ENCODE measurements around the gene SCGB1C2.
"Not testable (repeated sequence)": the region's sequence is repeated elsewhere in the genome, so short reads cannot be mapped to it uniquely, and the experiment has no call there.

The SCGB1C2 gene

DNA sequence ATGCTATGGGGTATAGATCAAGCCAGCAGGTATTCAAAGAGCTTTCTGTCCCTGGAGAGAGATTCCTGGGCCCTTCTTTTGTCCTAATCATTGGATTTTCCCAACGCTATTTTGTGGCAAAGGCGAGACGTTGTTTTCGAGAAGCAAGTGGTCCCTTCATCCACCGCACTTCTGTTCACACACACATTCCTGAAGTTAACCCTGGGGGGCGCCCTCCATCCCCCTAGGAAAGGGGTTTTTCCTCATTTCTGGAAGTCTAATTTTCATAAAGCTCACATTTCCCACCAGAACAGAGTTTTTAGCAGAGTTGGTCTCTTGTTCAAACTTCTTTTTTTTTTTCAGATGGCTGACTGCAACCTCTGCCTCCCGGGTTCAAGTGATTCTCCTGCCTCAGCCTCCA lies 11.9 kb downstream of the SCGB1C2 start:
- no peak for DNase-seq

DNA sequence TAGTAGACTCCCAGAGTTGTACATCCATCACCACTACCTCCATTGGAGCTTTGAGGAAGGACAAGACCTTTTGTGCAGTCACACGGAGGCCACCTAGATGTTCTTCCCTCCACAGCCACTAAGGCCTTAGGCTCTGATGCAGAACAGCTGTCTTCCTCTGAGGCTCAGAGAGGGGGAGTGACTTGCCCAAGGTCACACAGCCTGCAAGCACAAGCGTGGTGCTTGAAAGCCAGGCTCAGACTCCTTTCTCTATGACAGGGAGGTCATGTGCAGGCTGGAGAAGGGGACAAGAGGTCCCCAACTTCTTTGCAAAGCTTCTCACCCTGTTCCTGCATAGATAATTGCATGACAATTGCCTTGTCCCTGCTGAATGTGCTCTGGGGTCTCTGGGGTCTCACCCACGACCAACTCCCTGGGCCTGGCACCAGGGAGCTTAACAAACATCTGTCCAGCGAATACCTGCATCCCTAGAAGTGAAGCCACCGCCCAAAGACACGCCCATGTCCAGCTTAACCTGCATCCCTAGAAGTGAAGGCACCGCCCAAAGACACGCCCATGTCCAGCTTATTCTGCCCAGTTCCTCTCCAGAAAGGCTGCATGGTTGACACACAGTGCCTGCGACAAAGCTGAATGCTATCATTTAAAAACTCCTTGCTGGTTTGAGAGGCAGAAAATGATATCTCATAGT lies 12.7 kb downstream of the SCGB1C2 start:
- DNase-seq = no peak

- no peak for DNase-seq
Observed at GRCh38 chr17:151004-151403, 13.6 kb downstream of the SCGB1C2 start.

DNA sequence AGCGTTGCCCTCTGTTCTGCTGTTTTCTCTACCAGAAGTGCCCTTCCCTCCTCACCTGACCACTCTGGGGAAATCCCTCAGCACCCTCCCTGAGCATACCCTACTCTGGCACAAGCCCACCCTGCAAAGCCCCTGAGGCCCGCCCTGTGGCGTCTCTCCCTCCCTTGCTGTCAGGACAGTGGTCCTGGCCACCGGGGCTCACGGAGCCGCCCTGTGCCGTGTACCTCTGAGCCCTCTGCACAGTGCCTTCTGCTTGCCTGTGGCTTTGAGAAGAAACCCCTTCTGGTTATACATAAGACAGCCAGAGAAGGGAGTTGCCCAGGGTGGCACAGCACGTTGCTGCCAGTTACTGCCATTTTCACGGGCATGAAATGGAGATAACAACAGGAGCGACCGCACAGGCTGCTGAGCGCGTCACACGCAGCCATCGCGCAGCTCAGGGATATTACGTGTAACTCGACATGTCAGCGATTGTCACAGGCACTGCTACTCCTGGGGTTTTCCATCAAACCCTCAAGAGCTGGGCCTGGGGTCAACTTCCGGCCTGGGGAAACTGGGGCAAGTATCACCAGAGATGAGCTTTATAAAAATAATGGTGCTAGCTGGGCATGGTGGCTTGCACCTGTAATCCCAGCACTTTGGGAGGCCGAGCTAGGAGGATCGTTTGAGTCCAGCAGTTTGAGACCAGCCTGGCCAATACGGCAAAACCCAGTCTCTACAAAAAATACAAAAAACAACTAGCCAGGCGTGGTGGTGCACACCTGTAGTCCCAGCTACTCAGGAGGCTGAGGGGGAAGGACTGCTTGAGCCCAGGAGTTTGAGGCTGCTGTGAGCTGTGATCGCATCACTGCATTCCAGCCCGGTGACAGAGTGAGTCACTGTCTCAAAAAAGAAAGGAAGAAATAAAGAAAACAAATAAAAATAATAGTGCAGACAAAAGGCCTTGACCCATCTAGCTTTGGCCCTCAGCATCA lies 14.8 kb downstream of the SCGB1C2 start:
- DNase-seq = peak; percentile 6

- no peak for DNase-seq
Observed at GRCh38 chr17:152860-153420, 15.6 kb downstream of the SCGB1C2 start.

DNA sequence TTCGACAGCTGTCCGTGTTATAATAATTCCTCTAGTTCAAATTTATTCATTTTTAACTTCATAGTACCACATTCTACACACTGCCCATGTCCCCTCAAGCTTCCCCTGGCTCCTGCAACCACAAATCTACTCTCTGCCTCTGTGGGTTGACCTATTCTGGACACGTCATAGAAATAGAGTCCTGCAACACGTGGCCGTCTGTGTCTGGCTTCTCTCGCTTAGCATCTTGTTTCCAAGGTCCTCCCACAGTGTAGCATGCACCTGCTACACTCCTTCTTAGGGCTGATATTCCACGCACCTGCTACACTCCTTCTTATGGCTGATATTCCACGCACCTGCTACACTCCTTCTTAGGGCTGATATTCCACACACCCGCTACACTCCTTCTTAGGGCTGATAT lies 16.5 kb downstream of the SCGB1C2 start:
- no peak for DNase-seq

- DNase-seq = no peak
Observed at GRCh38 chr17:155576-155975, 18.2 kb downstream of the SCGB1C2 start.

DNA sequence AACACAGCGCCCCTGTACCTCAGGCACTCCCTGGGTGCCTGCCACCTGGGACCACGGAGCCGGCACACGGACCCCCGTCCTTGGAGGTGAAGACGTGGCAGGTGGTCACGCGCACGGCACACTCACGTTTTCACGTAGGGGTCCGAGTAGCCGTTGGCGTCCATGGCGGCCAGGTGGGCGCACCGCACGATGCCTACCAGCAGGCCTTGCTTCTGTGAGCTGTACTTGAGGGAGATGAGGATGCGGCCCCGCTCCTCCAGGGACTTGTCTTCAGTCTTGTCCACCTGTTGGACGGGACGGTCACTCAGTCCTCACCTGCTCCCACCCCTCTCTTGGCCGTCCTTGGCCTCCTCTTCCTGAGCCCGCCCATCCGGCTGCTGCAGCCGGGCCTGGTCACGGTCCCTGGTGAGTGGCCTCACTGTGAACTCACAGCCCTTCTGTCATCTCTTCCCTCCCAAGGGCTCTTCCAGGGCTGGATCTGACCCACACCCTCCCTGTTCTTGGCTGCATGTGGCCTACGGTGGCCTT lies 18.8 kb downstream of the SCGB1C2 start:
- DNase-seq = no peak

- DNase-seq = no peak
Observed at GRCh38 chr17:156946-157345, 19.6 kb downstream of the SCGB1C2 start.

DNA sequence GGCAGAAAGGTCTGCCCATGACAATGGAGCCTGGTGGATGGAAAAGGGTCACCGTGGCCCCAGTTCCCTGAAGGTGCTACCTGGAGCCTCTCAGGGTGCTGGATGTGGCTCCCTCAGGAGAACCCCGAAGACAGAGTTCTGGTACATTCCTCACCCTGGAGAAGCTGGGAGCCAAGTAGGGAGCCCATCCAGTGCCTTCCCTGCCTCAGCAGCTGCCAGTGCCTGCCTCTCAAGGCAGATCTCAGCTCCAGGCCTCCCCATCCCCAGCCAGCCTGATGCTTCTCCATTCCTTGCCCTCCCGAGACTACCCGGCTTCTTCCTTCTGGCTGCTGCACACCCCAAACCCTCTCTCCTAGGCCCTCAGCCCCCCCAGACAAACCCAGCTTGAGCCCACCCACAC lies 20.5 kb downstream of the SCGB1C2 start:
- no peak for DNase-seq

DNA sequence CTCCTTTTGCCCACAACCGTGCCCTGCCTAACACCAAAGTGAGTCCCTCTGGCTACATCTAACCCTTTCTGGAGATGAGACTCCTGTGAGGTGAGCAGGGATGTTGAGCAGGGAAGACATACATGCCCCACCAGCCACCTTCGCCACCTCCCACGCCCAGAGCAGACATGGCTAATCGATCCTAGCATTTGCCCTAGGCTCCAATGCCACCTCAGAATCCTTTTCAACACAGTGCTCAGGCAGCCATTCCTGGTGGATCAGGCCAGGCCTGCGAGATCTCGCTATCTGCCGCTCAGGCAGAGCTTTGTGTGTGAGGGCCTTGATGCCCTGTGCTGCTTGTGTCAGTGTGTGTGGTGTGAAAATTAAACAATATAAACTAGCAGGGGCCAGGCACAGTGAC lies 21.0 kb downstream of the SCGB1C2 start:
- no peak for DNase-seq

- no peak for DNase-seq
Observed at GRCh38 chr17:159609-160008, 22.2 kb downstream of the SCGB1C2 start.

DNA sequence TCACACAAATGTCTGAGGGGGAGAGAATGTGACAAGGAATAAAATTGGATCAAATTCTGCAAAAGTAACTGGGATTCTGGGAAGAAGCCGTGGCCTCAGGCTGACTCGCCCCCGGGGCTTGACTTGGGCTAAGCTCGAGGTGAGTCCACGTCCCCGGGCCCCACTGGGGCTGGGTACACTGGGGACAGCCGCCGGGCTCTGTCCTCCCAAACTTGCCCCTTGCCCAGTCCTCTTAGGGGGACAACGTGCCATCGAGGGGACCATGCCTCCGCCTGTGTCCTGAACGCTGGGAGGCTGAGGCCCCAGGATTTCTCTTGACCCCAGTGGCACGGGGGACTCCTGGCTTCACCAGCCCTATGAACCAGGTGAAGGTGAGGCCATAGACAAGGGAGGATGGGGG lies 23.0 kb downstream of the SCGB1C2 start:
- DNase-seq = no peak

GRCh38 chr17:161481-161880 lies 24.1 kb downstream of the SCGB1C2 start:
- DNase-seq = no peak

DNA sequence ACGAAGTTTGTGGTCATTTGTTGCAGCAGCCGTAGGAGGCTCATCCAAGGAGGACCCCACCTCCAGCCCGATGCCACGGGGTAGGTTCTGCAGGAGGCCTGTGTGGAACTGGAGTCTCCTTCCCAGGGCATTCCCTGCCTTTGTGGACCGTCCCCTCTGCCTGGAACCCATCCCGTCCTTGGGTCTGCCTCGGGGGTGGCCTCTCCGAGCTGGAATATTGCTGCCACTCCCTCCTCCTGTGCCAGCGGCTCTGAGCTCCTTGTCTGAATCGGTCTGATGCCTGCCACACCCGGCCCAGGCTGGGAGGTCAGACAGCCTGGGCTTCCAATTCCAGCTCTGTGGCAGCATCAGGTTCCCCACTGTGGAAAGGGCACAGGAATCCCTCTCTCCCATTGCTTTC lies 25.3 kb downstream of the SCGB1C2 start:
- no peak for DNase-seq

DNA sequence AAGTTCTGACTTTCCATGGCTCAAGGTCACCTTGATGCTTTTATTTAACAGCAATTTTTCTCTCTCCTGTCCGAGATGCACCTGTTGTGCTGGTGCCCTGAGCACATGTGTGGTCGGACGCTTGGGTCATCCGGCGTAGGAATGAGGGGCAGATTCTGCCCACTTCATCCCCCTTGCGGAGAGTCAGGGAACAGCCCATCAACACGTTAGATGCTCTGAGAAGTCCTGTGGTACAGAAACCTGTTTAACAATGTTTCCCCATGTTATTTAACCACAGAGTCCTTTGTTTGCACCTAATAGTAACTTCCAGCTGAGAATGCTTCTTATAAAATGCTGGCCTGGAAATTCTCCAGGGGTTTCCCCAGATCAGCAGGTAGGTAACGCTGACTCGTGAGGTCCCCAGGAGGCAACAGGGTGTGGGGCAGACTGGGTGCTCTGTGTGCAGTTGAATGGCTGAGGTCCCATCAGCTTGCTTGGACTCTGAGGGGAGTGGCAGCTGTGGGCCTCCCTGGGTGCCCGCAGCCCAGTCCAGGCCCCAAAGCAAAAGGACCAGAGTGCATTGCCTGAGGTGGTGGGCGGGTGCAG lies 26.2 kb downstream of the SCGB1C2 start:
- DNase-seq = no peak

DNA sequence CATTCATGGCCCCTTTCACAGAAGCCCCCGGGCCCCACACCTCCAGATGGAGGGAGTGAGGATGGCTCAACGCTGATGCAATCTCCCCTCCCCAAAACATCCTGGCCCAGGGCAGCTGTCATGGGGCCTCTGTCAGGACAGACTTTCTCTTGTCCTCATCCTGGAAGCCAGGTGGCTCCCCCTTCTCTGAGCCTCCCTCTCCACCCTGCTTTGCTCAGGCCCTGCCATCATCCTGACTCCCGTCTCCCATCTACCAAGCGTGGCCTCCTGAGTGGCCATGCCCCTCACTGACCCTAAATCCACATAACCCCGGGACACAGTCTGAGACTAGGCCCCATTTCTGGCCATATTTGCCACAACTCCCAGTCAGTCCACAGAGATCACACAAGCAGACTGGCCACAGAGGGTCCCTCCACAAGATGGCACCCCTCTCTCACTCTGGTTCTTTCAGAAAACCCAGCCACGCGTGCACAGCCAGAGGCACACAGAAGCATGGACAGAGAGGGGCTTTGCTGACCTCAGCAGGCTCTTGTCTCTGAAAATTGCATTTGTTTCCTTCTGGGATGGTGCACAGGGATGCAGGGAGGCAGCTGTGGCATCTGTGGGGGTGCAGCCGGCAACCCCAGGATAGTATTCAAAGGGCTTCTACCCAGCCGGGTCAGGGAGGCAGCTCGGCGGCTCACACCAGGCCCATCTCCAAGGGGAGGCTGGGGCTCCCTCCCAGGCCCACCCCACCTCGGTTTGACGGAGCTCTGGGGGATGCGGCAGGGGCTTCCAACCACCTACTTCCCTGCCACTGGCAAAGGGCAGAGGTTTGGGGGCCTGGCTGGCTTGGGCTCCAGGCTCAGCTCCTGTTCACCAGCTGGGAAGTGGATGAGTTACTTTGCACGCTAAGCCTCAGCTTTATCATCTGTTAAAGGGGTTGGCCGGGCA lies 27.2 kb downstream of the SCGB1C2 start:
- peak; percentile 24 for DNase-seq

- DNase-seq = no peak
Observed at GRCh38 chr17:165939-166338, 28.6 kb downstream of the SCGB1C2 start.

DNA sequence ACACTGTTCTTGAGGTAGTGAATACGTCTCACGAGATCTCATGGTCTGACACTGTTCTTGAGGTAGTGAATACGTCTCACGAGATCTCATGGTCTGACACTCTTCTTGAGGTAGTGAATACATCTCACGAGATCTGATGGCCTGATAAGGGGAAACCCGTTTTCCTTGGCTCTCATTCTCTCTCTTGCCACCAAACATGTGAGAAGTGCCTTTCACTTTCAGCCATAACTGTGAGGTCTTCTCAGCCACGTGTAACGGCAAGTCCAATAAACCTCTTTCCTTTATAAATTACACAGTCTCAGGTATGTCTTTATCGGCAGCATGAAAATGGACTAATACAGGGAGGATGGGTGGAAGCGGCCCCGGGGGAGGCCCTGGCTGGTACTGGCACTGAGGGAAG lies 31.2 kb downstream of the SCGB1C2 start:
- not testable (repeated sequence) for DNase-seq

GRCh38 chr17:170130-170670 lies 32.8 kb downstream of the SCGB1C2 start:
- no peak for DNase-seq

GRCh38 chr17:171871-172270 lies 34.5 kb downstream of the SCGB1C2 start:
- no peak for DNase-seq

- no peak for DNase-seq
Observed at GRCh38 chr17:172401-172800, 35.0 kb downstream of the SCGB1C2 start.
